ENCODE measurements around the gene ERGIC1. TPM values are rescaled to one million over a fixed set of nuclear protein-coding genes. Genes with fewer than 3 reads are reported as not detected.
A peak's percentile ranks its signal among the peaks of the same experiment; 100 is the strongest.

Gene ERGIC1
- polyA plus RNA-seq, 3 donors from 2014 or later, result 40.7 to 61.9 (median 61.7) TPM

- Mint-ChIP-seq H3K4me1 (peaks cover 63 to 64% of the 10 kb centered on the region in 2 donors), H3K4me3 (peak overlapping the region in 1 of 5 donors; percentile 26), H3K27me3 (ENCODE audit: low read depth in 3 of 3) (peaks cover 0 to 3% (median 0%) of the 10 kb centered on the region in 3 donors), H3K9me3 (no peaks in the 10 kb centered on the region), H3K27ac (peak overlapping the region in 3 of 6 donors; percentile 41 to 61 (median 48)), H3K36me3 (peaks cover 0 to 17% (median 3%) of the 10 kb centered on the region in 3 donors)
- DNase-seq, result no peak
Observed at GRCh38 chr5:172999974-173000373, 165.9 kb downstream of the ERGIC1 start.

GRCh38 chr5:173001229-173001841, 167.3 kb downstream of the ERGIC1 start:
- peak; percentile 53 to 64 (median 63) for DNase-seq
- H3K27ac Mint-ChIP-seq, result peak overlapping the region; percentile 59 to 92 (median 82)
- no peaks in the 10 kb centered on the region for H3K9me3 Mint-ChIP-seq
- H3K36me3 Mint-ChIP-seq, result peaks cover 0 to 10% (median 3%) of the 10 kb centered on the region in 3 donors
- peaks cover 70 to 75% of the 10 kb centered on the region in 2 donors for H3K4me1 Mint-ChIP-seq
- H3K4me3 Mint-ChIP-seq, result peak overlapping the region; percentile 69 to 80 (median 76)
- peaks cover 0 to 3% (median 0%) of the 10 kb centered on the region in 3 donors for H3K27me3 Mint-ChIP-seq (ENCODE audit: low read depth in 3 of 3)

Other genes starting within 250 kb of the ERGIC1 start
- under 1 TPM in 1 of 3 donors, not detected in 2; 0.09 TPM for gene NEURL1B, start 193.0 kb upstream of the ERGIC1 start, polyA plus RNA-seq
- gene DUSP1, start 63.1 kb upstream of the ERGIC1 start, polyA plus RNA-seq, result 1,000 to 10,000 TPM in 1 of 3 donors, 100 to 1,000 TPM in 2; 548 to 1,082 (median 887) TPM
- 10 to 100 TPM; 32.6 to 35.5 (median 33.2) TPM for gene RPL26L1, start 125.2 kb downstream of the ERGIC1 start, polyA plus RNA-seq
- 100 to 1,000 TPM; 474 to 487 (median 485) TPM for gene ATP6V0E1, start 149.5 kb downstream of the ERGIC1 start, polyA plus RNA-seq
- gene CREBRF, start 222.1 kb downstream of the ERGIC1 start, polyA plus RNA-seq, result 10 to 100 TPM; 40.6 to 71.2 (median 48.5) TPM